Osteocyte (in vitro differentiated cells): ENCODE data around the gene FOSL1. TPM values are rescaled to one million over a fixed set of nuclear protein-coding genes. Genes with fewer than 3 reads are reported as not detected.

Experiments
- DNase-seq: peaks from one replicate; pipeline ENCODE4 v3.0.0; 2021; ENCODE audit warnings: mixed read lengths; ENCODE audit not compliant: unreplicated experiment; ENCODE audit errors: extremely low spot score
- H3K27ac Mint-ChIP-seq: one replicate; pipeline ENCODE4 v1.8.0; 2021; ENCODE audit warnings: mild to moderate bottlenecking, mixed read lengths; ENCODE audit not compliant: unreplicated experiment
- H3K27me3 Mint-ChIP-seq: one replicate; pipeline ENCODE4 v1.8.0; 2021; ENCODE audit warnings: mixed read lengths; ENCODE audit not compliant: unreplicated experiment
- H3K36me3 Mint-ChIP-seq: one replicate; pipeline ENCODE4 v1.8.0; 2021; ENCODE audit warnings: mixed read lengths; ENCODE audit not compliant: unreplicated experiment
- H3K4me1 Mint-ChIP-seq: one replicate; pipeline ENCODE4 v1.8.0; 2021; ENCODE audit warnings: mixed read lengths; ENCODE audit not compliant: unreplicated experiment
- H3K4me3 Mint-ChIP-seq: one replicate; pipeline ENCODE4 v1.8.0; 2021; ENCODE audit warnings: mild to moderate bottlenecking, moderate library complexity, mixed read lengths; ENCODE audit not compliant: unreplicated experiment
- H3K9me3 Mint-ChIP-seq: one replicate; pipeline ENCODE4 v1.8.0; 2021; ENCODE audit warnings: mixed read lengths; ENCODE audit not compliant: unreplicated experiment
- CTCF ChIP-seq: fragments of 200-600 bp; sonication (generic); IDR thresholded peaks from 2 replicates; pipeline ENCODE4 v1.5.0; 2021; ENCODE audit warnings: antibody characterized with exemption, mild to moderate bottlenecking, moderate library complexity
- total RNA-seq: library from RNA; stranded (reverse); gene quantifications from 2 replicates; pipeline ENCODE4 v1.2.1, GENCODE V29; 2021

The FOSL1 gene
- total RNA-seq, 1 donor from 2014 or later, result 38.0 TPM

- DNase-seq, result no peak
- Mint-ChIP-seq H3K36me3 (peaks cover 23% of the 10 kb centered on the region), H3K4me1 (peaks cover 41% of the 10 kb centered on the region), H3K27me3 (no peaks in the 10 kb centered on the region), H3K9me3 (no peaks in the 10 kb centered on the region), H3K27ac (no peak overlapping the region), H3K4me3 (no peak overlapping the region)
- TF ChIP-seq CTCF, result no peak
Measured at GRCh38 chr11:65885231-65885630, 15.0 kb downstream of the FOSL1 start.

GRCh38 chr11:65884716-65885092 is 15.5 kb downstream of the FOSL1 start:
- Mint-ChIP-seq H3K36me3 (peaks cover 23% of the 10 kb centered on the region), H3K27me3 (no peaks in the 10 kb centered on the region), H3K4me3 (no peak overlapping the region), H3K4me1 (peaks cover 36% of the 10 kb centered on the region), H3K9me3 (no peaks in the 10 kb centered on the region), H3K27ac (peak overlapping the region; percentile 82)
- TF ChIP-seq CTCF, result peak; percentile 99
- peak; percentile 94 for DNase-seq

- Mint-ChIP-seq H3K4me3 (no peak overlapping the region), H3K4me1 (peaks cover 29% of the 10 kb centered on the region), H3K27me3 (no peaks in the 10 kb centered on the region), H3K36me3 (peaks cover 23% of the 10 kb centered on the region), H3K27ac (peak overlapping the region; percentile 82), H3K9me3 (no peaks in the 10 kb centered on the region)
- no peak for TF ChIP-seq CTCF
- DNase-seq, result no peak
Measured at GRCh38 chr11:65883786-65884715, 16.1 kb downstream of the FOSL1 start.

GRCh38 chr11:65883058-65883761 is 17.0 kb downstream of the FOSL1 start:
- DNase-seq, result no peak
- H3K27me3 Mint-ChIP-seq, result no peaks in the 10 kb centered on the region
- no peaks in the 10 kb centered on the region for H3K9me3 Mint-ChIP-seq
- H3K36me3 Mint-ChIP-seq, result peaks cover 23% of the 10 kb centered on the region
- no peak for TF ChIP-seq CTCF
- no peak overlapping the region for H3K4me3 Mint-ChIP-seq
- no peak overlapping the region for H3K27ac Mint-ChIP-seq
- H3K4me1 Mint-ChIP-seq, result peaks cover 23% of the 10 kb centered on the region
